GM18526 (cell line): ENCODE data around the gene MED13L.

Experiments
- POLR2A ChIP-seq: IDR thresholded peaks from 3 replicates; pipeline ENCODE4 v1.6.1; 2011; ENCODE audit not compliant: insufficient read length; ENCODE audit errors: extremely low read depth

Gene MED13L

GRCh38 chr12:116277467-116278278 lies at the start of gene MED13L:
MED13L (minus strand) TSS chr12:116277693; CDS start chr12:116277131, 562 bp downstream.
- peak; percentile 23 for TF ChIP-seq POLR2A

DNA sequence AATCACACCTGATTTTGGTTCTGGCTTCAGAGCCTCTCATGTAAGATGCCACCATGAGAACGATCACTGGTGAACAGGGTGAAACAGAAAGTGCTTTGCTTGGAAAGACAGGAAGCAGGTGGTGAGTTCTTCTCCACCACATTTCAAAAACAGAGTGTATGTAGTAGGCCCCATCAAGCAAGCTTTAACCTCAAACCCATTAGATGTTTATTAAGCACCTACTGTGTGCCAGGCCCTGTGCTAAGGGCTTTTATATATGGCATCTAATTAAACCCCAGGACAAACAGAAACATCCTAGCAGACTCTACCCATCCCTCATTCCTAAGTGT lies 47.8 kb upstream of the MED13L start:
- no peak for TF ChIP-seq POLR2A

DNA sequence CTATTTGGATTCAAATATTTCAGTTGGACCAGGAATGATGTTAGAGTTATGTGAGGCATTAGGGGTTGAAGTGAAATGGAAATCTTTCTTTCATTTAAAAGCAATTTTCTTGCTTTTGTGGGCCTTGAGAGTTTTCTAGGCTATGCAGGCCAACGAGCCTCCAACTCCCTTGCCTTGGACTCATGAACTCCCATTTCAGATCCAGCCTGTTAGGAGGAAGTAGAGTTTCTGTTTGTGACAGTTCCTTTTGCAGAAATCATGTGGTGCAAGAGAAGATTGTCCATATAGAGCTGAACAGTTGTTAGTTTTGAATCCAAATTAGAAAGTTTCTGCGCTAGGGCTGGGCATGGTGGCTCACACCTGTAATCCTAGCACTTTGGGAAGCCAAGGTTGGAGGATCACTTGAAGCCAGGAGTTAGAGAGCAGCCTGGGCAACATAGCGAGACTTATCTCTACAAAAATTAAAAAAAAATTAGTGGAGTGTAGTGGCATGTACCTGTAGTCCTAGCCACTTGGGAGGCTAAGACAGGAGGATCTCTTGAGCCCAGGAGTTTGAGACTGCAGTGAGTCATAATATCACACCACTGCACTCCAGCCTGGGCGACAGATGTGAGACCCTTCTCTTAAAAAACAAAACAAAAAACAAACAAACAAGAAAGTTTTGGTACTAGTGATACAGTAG lies 47.3 kb upstream of the MED13L start:
- no peak for TF ChIP-seq POLR2A

DNA sequence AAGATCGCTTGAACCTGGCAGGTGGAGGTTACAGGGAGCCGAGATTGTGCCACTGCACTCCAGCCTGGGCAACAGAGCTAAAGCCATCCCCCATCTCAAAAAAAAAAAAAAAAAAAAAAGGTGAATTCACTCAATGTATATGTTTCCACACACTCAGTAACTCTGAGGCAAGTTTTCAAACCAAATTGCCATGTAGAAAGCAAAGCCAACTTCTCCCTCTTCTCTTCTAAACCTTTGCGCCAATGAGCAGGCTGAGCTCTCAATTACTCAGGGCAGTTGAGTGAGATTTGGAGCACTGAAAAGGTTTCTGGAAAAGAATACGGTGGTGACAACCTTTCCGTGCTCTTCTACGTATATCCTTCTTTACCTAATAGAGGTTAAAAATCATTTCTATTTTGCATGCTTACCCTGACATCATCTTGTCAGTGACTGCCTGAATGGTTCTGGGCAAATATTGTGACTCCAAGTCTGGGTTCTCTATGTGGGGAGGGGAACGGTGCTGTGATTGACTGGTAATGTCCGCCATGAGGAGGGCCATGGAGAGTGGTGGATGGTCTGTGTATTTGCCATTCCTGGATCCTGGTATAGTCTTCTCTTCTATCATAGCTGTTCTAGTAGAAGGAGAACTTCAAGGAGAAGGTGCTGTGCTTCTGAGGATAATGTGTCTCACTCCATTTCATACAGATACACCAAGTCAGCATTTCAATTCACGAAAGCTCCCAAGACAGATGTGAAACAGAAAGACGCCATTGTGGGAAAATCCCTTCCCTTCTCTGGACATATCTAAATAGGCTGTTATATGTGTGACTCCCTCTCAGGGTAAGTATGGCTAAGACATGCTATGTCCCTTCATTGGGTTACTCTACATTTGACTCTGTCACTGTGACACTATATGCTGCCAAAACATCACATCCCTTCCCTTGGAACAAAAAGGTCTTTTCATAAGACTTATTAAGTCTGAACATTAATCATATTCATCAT lies 46.2 kb upstream of the MED13L start:
- TF ChIP-seq POLR2A, result no peak

GRCh38 chr12:116321913-116322312 lies 44.4 kb upstream of the MED13L start:
- TF ChIP-seq POLR2A, result no peak

- TF ChIP-seq POLR2A, result no peak
Observed at GRCh38 chr12:116320791-116321217, 43.3 kb upstream of the MED13L start.

- no peak for TF ChIP-seq POLR2A
Observed at GRCh38 chr12:116319898-116320621, 42.6 kb upstream of the MED13L start.

DNA sequence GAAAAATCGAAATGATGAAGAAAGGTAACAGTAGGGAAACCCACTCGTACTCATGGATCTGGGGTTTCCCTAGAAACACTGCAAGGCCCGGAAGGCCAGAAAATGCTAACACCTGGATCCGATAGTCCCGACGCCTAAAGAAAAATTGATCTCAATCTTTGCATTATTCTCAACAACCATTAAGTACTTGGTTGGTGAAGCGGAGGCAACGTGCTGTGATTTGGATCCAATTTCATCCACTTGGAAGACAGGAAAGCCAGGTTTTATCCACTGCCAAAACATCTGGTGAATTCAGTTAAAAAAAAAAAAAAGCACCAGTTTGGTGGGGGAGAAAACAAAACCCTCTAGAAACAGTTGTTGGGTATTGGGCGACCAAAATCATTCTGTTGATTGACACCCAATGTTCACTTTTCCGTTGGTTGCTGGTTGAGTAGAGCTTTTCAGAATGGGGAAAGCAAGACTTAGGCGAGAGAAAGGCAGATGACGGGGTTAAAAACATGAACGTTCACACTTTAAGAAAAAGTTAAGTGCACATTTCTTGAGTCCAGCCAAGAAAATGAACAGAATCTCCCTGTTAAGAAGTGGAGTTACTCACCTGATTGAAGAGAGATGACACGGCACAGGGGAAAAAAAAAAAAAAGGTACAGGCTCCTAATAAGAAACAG lies 41.9 kb upstream of the MED13L start:
- no peak for TF ChIP-seq POLR2A

DNA sequence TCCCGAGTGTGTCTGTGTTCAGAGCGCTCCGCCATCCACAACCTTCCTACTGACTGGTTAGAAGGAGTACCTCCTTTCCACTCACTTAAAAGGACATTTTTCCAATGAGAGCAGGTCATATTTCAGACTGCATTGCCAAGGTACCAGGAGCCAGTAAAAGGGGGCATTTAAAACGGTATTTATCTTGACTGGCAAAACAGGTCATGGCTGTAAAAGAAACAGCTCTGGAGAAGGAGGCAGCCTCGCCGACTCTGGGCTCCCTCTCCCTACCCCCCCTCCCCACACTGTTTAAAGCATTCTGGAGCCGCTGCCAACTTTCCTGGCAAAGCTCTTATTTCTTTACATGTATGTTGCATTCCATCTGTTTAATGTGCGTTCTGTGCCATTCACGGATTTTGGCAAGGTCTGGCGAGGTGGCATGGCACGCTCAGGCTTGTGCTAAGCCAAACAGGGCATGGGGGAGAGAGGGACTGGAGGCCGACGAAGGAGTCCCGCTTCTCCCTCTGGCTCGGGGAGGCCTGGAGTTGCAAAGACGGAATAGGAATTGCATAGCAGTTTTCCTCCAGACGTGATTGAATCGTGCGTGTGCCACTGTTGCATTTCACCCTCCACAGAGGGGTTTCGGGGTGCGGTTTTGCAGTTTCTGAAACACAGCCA lies 41.2 kb upstream of the MED13L start:
- no peak for TF ChIP-seq POLR2A

- TF ChIP-seq POLR2A, result no peak
Observed at GRCh38 chr12:116317986-116318575, 40.6 kb upstream of the MED13L start.

DNA sequence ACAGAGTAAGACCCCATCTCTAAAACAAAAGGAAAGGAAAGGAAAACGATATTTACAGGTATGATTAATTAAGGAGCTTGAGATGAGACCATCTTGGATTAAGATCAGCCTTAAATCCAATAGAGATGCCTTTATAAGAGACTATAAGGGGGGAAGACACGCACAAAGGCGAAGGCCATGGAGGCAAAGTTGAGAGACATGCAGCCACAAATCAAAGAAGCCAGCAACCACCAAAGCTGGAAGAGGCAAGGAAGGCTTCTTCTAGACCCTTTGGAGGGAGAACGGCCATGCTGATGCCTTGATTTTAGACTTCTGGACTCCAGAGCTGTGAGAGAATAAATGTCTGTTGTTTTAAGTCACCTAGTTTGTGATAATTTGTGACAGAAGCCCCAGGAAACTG lies 39.6 kb upstream of the MED13L start:
- no peak for TF ChIP-seq POLR2A

DNA sequence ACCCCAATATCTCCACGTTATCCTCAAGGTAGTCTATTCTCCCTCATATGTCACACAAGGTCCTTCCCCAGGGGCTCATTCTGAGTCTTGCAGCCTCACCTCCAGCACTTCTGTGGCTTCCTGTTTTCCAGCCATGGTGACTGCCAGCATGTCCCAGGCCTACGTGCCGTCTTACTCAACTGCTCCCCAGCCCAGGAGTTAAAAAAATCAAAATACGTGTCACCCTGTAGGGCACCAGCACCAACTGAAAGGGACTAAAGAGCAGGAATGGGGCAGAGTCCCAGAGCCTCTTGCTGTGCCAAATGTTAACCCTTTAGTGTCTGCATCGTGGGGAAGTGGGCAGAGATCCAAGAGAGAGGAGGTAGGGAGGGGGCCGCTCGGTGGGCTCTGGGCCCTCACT lies 37.0 kb upstream of the MED13L start:
- no peak for TF ChIP-seq POLR2A

GRCh38 chr12:116313194-116313927 lies 35.9 kb upstream of the MED13L start:
- TF ChIP-seq POLR2A, result no peak
